Measurements from ENCODE around the gene KCNQ1OT1. TPM values are rescaled to one million over a fixed set of nuclear protein-coding genes. Genes with fewer than 3 reads are reported as not detected.

KCNQ1OT1 gene
- total RNA-seq, 1 experiment from 2014 or later: 1.2 TPM

DNA sequence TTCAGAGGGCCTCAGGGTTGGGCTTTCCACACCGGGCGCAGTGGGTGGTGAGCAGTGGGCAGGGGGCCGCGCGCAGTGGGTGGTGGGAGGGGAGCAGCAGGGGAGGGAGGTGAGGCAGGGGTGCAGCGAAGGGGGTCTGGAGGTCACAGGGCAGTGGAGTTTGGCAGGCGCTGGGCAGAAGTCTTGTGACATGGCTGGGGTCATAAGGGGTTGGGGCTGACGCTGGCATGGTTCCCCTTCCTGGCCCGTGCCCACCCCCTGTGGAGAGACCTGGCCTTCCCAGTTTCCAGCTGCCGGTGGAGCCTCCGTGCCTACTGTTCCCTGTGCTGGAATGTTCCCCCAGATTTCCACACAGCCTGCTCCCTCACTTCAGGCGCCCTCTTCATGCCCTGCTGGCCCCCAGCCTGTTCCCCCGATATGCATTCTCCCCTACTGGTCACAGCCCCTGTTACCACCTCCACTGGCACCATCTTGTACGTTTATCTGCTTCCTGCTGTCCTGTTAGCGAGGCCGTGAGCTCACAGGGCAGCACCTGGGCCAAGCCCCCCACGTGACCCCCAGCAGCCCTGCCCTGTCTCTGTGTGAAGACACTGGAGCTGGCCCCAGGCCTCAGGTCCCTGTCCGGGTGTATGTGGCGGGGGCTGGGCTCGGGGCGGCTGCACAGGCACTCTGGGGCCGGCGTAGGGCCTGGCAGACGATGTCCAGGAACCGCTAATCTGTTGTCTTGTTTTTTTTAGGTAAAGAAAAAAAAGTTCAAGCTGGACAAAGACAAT is 111.6 kb downstream of the KCNQ1OT1 start:
- Histone ChIP-seq H2BK20ac (ENCODE audit: low read depth, low read length, poor library complexity, severe bottlenecking) (no peak overlapping the region), H2BK15ac (ENCODE audit: low read depth, low read length) (no peak overlapping the region), H2AFZ (ENCODE audit: low read length) (no peak overlapping the region), H3K27me3 (ENCODE audit: insufficient read depth, low read length) (peaks cover 28% of the 10 kb centered on the region; the same call in 1 of the 2 replicates), H3K4me1 (ENCODE audit: insufficient read depth, low read length) (no peaks in the 10 kb centered on the region), H3K4me2 (ENCODE audit: insufficient read depth, insufficient read length, low read length) (no peak overlapping the region), H3K79me2 (ENCODE audit: insufficient read depth, low read length) (no peaks in the 10 kb centered on the region), H4K8ac (replicated peaks; ENCODE audit: insufficient read length, low read depth, low read length) (no peak overlapping the region), H3K79me1 (ENCODE audit: insufficient read depth, low read depth, low read length, poor library complexity, severe bottlenecking) (no peaks in the 10 kb centered on the region), H3K23me2 (ENCODE audit: insufficient read length, low read depth, low read length, poor library complexity, severe bottlenecking) (no peaks in the 10 kb centered on the region), H2BK5ac (ENCODE audit: insufficient read length, low read length) (no peak overlapping the region), H3T11ph (ENCODE audit: low read length) (no peak overlapping the region), H4K20me1 (ENCODE audit: control insufficient read depth, insufficient read depth, insufficient read length) (peaks cover 3% of the 10 kb centered on the region), H2BK12ac (ENCODE audit: insufficient read length, low read depth, low read length) (no peak overlapping the region), H3K18ac (ENCODE audit: insufficient read length, low read depth, low read length) (no peak overlapping the region), H2AK5ac (ENCODE audit: insufficient read length, low read length) (no peak overlapping the region), H3K23ac (ENCODE audit: insufficient read length, low read depth, low read length) (no peak overlapping the region), H3K56ac (ENCODE audit: insufficient read length, low read depth, low read length) (no peak overlapping the region), H4K5ac (ENCODE audit: insufficient read length, low read depth, low read length) (no peak overlapping the region), H3K27ac (ENCODE audit: insufficient read length, low read depth, low read length) (no peak overlapping the region), H3K4ac (ENCODE audit: low read depth, low read length) (no peak overlapping the region), H2BK120ac (ENCODE audit: low read depth, low read length, poor library complexity, severe bottlenecking) (no peak overlapping the region), H3K9ac (ENCODE audit: extremely low read depth, insufficient read length, low read length) (no peak overlapping the region), H4K91ac (ENCODE audit: insufficient read length, low read depth, low read length) (no peak overlapping the region), H3K9me3 (ENCODE audit: control insufficient read depth, low read depth, low read length) (no peaks in the 10 kb centered on the region), H3K14ac (ENCODE audit: insufficient read depth, low read length) (no peak overlapping the region; the same call in 1 of the 2 replicates)
- H3K27ac Mint-ChIP-seq: no peak overlapping the region
- no peaks in the 10 kb centered on the region; a peak in 1 of 5 replicates for H3K9me3 Mint-ChIP-seq
- WGBS (ENCODE audit: extremely low coverage, insufficient read length, low lambda C conversion rate): no CpG with 5 or more reads among the region's 25 CpGs
- peaks cover 70% of the 10 kb centered on the region for H3K27me3 Mint-ChIP-seq (ENCODE audit: low read depth)
- peaks cover 2% of the 10 kb centered on the region in 2 experiments; a peak in 3 of 4 replicates for H3K4me1 Mint-ChIP-seq
- no peaks in the 10 kb centered on the region for H3K36me3 Mint-ChIP-seq (ENCODE audit: insufficient read depth in 1 of 3, low read depth in 3 of 3)
- no peak for DNase-seq
- H3K4me3 Mint-ChIP-seq: no peak overlapping the region
- TF ChIP-seq, protein P1, sequence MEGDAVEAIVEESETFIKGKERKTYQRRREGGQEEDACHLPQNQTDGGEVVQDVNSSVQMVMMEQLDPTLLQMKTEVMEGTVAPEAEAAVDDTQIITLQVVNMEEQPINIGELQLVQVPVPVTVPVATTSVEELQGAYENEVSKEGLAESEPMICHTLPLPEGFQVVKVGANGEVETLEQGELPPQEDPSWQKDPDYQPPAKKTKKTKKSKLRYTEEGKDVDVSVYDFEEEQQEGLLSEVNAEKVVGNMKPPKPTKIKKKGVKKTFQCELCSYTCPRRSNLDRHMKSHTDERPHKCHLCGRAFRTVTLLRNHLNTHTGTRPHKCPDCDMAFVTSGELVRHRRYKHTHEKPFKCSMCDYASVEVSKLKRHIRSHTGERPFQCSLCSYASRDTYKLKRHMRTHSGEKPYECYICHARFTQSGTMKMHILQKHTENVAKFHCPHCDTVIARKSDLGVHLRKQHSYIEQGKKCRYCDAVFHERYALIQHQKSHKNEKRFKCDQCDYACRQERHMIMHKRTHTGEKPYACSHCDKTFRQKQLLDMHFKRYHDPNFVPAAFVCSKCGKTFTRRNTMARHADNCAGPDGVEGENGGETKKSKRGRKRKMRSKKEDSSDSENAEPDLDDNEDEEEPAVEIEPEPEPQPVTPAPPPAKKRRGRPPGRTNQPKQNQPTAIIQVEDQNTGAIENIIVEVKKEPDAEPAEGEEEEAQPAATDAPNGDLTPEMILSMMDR (conservative IDR thresholded peaks at IDR 0.05): no peak
